Activated T-helper 2 cell treated with anti-CD3 and anti-CD28 coated beads, Interferon-gamma antibody, Interleukin-2, Interleukin-4, amounts not matched to agents 10 μg/mL and 5 μg/mL and 100 μg/mL, durations not matched to agents 14 hours and 24 hours and 36 hours (primary cell): ENCODE results near the gene GNG11. TPM values are rescaled to one million over a fixed set of nuclear protein-coding genes. Genes with fewer than 3 reads are reported as not detected.

Source experiments
- DNase-seq: peaks from one replicate; pipeline ENCODE4 v3.0.0; 2021; ENCODE audit warnings: low spot score
- H3K27ac Mint-ChIP-seq: one replicate; pipeline ENCODE4 v1.8.0; 2021; ENCODE audit warnings: mixed read lengths
- H3K27me3 Mint-ChIP-seq: one replicate; pipeline ENCODE4 v1.8.0; 2021; ENCODE audit warnings: low read depth, mixed read lengths
- H3K36me3 Mint-ChIP-seq: one replicate; pipeline ENCODE4 v1.8.0; 2021; ENCODE audit warnings: low read depth, mixed read lengths
- H3K4me1 Mint-ChIP-seq: one replicate; pipeline ENCODE4 v1.8.0; 2021; ENCODE audit warnings: low read depth, mixed read lengths
- H3K4me3 Mint-ChIP-seq: one replicate; pipeline ENCODE4 v1.8.0; 2021; ENCODE audit warnings: low read depth, mild to moderate bottlenecking, moderate library complexity, mixed read lengths
- H3K9me3 Mint-ChIP-seq: one replicate; pipeline ENCODE4 v1.8.0; 2021; ENCODE audit warnings: mixed read lengths
- intact Hi-C: fragments of 100-400 bp; cut with micrococcal nuclease; formaldehyde crosslinking; loops from one replicate; pipeline ENCODE4 v1.15.1; 2023
- total RNA-seq: library from RNA; stranded (reverse); gene quantifications from 2 replicates; pipeline ENCODE4 v1.2.3, GENCODE V29; 2022

GNG11 gene
- total RNA-seq, 1 donor from 2014 or later: not detected

DNA sequence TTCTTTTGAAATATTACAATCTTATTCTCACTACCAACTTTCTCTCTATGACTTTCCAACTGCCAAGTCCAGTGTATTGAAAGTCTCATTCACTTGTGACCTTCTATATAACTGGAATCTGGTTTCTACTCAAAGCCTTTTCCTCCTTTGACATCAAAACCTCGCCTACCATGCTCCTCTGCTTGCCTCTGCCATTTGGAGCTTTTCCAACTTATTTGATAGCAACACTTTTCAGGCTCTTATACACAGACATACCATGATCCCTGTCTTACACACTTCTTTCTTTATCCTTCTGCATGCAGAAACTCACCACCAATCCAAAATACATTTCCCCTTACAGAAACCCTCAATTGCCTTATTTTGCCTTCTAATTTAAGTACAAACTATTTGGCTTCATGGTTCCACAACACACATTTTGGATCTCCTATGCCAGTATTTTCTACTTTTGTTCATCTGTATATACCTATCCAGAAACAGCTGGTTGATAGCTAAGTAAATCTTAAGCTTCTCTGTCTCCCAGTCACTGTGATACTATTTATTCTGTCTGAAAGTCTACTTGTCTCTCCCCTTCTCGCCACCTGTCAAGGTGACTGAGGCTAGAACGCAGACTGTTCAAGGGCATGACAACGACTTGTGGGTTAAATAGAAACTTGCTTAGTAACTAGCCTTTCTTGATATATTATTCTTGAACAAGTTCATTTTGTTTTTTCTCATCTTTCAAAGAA, 22.4 kb downstream of the GNG11 start:
- no peak for DNase-seq
- H3K4me3 Mint-ChIP-seq: no peak overlapping the region
- intact Hi-C loops: no loop called here
- peaks cover 10% of the 10 kb centered on the region for H3K27me3 Mint-ChIP-seq
- no peaks in the 10 kb centered on the region for H3K36me3 Mint-ChIP-seq
- no peaks in the 10 kb centered on the region for H3K9me3 Mint-ChIP-seq
- H3K27ac Mint-ChIP-seq: no peak overlapping the region
- H3K4me1 Mint-ChIP-seq: no peaks in the 10 kb centered on the region

DNA sequence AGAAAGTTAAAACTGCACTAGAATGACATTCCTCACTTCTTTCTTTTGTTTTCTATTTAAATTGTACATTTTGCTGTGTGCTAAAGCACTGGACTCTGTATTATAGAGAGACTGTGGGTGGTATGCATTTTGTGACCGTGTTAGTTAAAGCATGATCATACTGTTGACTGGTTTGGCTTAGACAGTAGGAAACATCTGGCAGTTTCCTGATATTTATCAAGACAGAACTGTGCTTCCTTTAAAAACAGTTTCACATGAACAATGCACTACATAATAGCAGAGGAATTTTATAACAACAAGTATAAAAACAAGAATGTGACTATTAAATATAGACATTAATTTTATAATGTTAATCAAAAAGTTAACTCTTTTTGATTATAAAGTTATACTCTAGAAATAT, 23.1 kb downstream of the GNG11 start:
- peaks cover 10% of the 10 kb centered on the region for H3K27me3 Mint-ChIP-seq
- intact Hi-C loops: no loop called here
- no peak for DNase-seq
- H3K4me3 Mint-ChIP-seq: no peak overlapping the region
- no peak overlapping the region for H3K27ac Mint-ChIP-seq
- no peaks in the 10 kb centered on the region for H3K4me1 Mint-ChIP-seq
- H3K36me3 Mint-ChIP-seq: no peaks in the 10 kb centered on the region
- H3K9me3 Mint-ChIP-seq: no peaks in the 10 kb centered on the region

DNA sequence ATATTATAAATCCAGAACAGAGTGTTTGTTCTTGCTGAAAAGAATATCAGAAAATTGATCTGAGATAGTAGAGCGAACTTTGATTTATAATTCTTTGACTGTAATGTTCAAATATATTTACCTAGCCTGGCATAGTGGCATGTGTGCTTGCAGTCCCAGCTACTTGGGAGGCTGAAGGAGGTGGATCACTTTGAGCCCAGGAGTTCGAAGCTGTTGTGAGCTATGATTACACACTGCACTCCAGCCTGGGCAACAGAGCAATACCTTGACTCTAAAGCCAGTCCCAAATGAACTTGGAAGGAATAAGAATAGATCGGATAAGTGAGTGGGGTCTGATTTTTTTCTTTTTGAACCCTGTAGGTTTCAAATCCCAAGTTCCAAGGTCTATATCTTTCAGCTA, 23.5 kb downstream of the GNG11 start:
- no peaks in the 10 kb centered on the region for H3K36me3 Mint-ChIP-seq
- H3K27me3 Mint-ChIP-seq: peaks cover 6% of the 10 kb centered on the region
- H3K27ac Mint-ChIP-seq: no peak overlapping the region
- H3K4me3 Mint-ChIP-seq: no peak overlapping the region
- no peaks in the 10 kb centered on the region for H3K9me3 Mint-ChIP-seq
- H3K4me1 Mint-ChIP-seq: no peaks in the 10 kb centered on the region
- no peak for DNase-seq
- intact Hi-C loops: no loop called here

DNA sequence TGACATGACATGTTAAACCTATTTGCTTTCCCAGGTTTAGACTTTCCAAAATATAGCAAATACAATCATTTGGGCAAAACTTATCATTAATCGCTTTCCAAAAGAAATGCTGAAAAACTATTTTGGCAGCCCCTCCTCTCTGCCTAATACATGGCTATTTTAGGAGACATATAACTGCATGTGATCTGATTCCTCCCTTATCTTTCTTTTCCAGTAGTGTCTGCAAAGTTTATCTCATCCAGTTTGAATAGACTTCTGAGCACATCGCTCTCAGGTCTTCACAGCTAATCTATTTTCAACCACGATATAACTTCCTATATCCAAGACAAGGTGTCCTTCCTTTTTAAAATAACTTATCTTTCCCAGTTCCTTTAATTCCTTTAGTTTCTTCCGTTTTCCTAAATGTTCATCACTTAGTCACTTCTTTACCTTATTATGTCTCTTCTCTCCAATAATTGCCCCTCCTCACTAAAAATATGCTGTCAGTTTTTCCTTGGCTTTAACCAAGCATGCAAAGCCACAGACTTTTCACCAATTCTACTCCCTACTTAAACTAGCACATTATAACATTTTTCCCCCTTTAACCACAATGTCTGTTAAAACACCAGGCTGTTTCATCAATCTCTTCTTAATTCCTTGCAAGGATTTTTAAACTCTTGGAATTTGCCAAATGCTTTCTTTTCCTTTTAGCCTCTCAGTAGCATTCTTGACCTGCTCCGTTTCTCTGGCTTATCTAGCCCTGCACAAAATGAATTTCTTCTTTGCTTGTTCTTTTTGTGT, 24.4 kb downstream of the GNG11 start:
- Mint-ChIP-seq H3K9me3 (no peaks in the 10 kb centered on the region), H3K36me3 (no peaks in the 10 kb centered on the region), H3K27ac (no peak overlapping the region), H3K4me3 (no peak overlapping the region), H3K4me1 (no peaks in the 10 kb centered on the region), H3K27me3 (peaks cover 5% of the 10 kb centered on the region)
- intact Hi-C loops: no loop called here
- DNase-seq: no peak

DNA sequence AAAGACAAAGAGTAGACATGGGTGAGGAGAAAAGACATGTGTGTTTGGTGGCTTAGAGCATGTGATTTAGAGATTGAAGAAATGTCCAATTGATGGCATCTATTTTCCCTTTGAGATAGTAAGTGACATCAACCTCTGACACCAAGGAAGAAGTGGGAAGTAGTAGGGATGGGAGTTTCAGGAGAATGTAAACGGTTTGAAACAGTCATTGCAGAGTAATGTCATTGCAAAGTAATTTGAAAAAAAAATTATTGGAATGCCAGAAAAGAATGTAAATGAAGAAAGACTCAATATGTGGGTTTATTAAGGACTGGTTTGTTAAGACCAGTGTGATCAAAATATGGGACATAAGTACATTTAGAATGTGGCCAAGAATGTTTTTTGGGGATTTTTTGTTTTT, 26.6 kb downstream of the GNG11 start:
- DNase-seq: no peak
- Mint-ChIP-seq H3K27ac (no peak overlapping the region), H3K4me1 (no peaks in the 10 kb centered on the region), H3K27me3 (peaks cover 4% of the 10 kb centered on the region), H3K9me3 (no peaks in the 10 kb centered on the region), H3K36me3 (no peaks in the 10 kb centered on the region), H3K4me3 (no peak overlapping the region)
- intact Hi-C loops: no loop called here

DNA sequence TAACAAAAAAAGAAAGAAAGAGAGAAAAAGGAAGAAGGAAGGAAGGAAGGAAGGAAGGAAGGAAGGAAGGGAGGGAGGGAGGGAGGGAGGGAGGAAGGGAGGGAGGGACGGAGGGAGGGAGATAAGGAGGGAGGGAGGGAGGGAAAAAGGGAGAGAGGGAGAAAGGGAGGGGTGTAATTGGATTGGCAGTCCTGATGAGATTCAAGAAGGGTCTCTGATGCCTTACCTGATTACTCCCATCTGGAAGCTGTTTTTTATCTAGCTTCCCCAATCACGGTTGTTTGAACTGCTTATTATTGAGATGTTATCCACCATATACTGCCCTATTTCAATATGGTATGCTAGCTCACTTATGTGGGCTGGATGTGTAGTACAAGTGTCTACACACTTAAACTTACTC, 27.3 kb downstream of the GNG11 start:
- H3K36me3 Mint-ChIP-seq: no peaks in the 10 kb centered on the region
- no peak overlapping the region for H3K4me3 Mint-ChIP-seq
- no peaks in the 10 kb centered on the region for H3K9me3 Mint-ChIP-seq
- H3K4me1 Mint-ChIP-seq: no peaks in the 10 kb centered on the region
- H3K27ac Mint-ChIP-seq: no peak overlapping the region
- intact Hi-C loops: no loop called here
- H3K27me3 Mint-ChIP-seq: peaks cover 4% of the 10 kb centered on the region
- no peak for DNase-seq

DNA sequence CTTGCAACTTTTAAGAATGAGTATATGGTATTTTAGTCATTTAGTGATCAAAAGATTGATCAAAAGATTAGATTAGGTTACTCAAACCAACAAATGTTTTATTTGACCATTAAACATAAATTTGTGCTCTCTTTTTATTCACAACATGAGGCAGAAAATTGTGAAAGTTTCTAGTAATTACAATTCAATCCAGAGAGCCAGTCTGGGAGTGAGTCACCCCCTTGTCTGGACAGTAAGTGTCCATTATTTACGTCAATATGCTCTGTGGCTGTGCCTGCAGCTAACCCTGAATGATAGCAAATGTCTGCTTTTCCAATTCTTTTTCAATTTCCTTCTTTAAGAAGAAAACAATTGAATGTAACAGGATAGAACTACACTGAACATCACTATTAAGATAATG, 27.9 kb downstream of the GNG11 start:
- Mint-ChIP-seq H3K9me3 (no peaks in the 10 kb centered on the region), H3K27ac (no peak overlapping the region), H3K4me3 (no peak overlapping the region), H3K27me3 (peaks cover 2% of the 10 kb centered on the region), H3K4me1 (no peaks in the 10 kb centered on the region), H3K36me3 (no peaks in the 10 kb centered on the region)
- DNase-seq: no peak
- intact Hi-C loops: no loop called here

DNA sequence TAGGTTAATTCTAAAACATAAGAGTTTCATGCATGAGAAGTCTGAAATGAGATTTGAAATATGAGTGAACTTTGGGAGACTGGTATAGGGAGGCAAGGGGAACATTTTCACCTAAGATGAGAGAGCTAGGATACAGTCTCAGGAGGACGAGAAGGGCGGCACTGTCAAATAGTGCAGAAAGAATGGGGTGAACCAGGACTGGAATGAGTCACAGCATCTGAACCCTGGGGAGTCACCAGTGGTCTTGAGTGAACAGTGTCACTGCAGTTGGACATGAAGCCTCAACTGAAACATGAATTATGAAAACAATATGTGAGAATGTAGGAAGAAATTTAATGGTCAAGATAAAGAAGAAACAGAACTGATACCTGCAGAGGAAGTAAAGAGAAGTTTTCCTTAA, 33.8 kb downstream of the GNG11 start:
- no peaks in the 10 kb centered on the region for H3K4me1 Mint-ChIP-seq
- H3K36me3 Mint-ChIP-seq: no peaks in the 10 kb centered on the region
- H3K27ac Mint-ChIP-seq: no peak overlapping the region
- no peaks in the 10 kb centered on the region for H3K9me3 Mint-ChIP-seq
- intact Hi-C loops: no loop called here
- DNase-seq: no peak
- no peak overlapping the region for H3K4me3 Mint-ChIP-seq
- peaks cover 2% of the 10 kb centered on the region for H3K27me3 Mint-ChIP-seq

DNA sequence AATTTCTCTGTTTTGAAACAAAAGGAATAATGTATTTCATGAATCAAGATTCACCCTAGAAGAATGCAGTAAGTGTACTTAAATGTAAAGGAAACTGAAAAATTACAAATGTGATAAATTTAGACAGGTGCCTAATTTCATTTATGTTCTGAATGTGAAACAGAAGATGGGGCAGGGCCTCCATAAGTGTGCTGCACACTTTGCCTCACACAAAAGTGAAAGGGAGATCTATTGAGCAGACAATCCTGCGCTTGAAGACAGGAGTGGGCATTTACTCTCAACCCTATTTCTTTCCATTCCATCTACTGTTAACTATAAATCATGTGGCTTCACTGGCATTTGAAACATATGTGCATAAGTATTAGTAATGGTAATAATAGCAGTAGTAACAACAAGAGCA, 36.2 kb downstream of the GNG11 start:
- no peak for DNase-seq
- H3K27ac Mint-ChIP-seq: no peak overlapping the region
- H3K4me1 Mint-ChIP-seq: no peaks in the 10 kb centered on the region
- no peaks in the 10 kb centered on the region for H3K9me3 Mint-ChIP-seq
- no peak overlapping the region for H3K4me3 Mint-ChIP-seq
- H3K36me3 Mint-ChIP-seq: no peaks in the 10 kb centered on the region
- H3K27me3 Mint-ChIP-seq: peaks cover 2% of the 10 kb centered on the region
- intact Hi-C loops: no loop called here

DNA sequence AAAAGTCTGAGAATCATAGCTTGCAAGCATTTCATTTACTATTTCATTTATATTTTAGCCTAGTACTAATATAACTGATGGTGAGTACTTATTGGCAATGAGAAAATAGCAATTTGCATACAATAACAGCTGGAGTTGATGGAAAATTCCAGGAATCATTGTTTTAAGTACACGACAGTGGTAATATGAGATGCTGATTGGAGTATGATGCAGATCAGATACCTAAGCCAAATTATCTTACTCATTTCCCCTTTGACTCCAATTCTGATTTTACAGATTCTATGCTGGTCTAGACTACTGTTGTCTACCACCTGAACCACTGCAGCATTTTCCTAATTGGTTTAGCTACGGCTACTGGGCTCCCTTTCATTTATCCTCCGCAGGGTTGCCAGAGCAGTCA, 36.7 kb downstream of the GNG11 start:
- Mint-ChIP-seq H3K9me3 (no peaks in the 10 kb centered on the region), H3K4me3 (no peak overlapping the region), H3K27ac (no peak overlapping the region), H3K4me1 (no peaks in the 10 kb centered on the region), H3K36me3 (no peaks in the 10 kb centered on the region), H3K27me3 (peaks cover 2% of the 10 kb centered on the region)
- no peak for DNase-seq
- intact Hi-C loops: no loop called here

DNA sequence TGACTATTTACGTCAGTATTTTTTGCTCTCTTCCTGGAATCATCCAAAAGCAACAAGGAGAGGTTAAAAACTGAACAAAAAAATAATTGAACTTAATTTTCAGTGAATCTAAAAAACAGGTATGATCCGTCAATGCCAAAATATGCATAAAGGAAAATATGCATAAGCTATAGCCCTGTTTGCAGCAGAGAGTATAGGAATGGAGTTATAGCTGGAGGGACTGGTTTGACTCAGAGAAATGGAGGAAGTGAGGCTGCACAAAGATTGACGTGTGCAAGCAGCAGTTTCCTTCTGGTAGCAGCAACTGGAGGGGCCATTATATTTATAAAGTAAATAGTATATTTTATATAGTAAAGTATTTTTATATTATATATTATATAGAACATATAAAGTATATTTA, 37.1 kb downstream of the GNG11 start:
- Mint-ChIP-seq H3K36me3 (no peaks in the 10 kb centered on the region), H3K9me3 (no peaks in the 10 kb centered on the region), H3K4me1 (no peaks in the 10 kb centered on the region), H3K27ac (no peak overlapping the region), H3K4me3 (no peak overlapping the region), H3K27me3 (peaks cover 2% of the 10 kb centered on the region)
- DNase-seq: no peak
- intact Hi-C loops: no loop called here

DNA sequence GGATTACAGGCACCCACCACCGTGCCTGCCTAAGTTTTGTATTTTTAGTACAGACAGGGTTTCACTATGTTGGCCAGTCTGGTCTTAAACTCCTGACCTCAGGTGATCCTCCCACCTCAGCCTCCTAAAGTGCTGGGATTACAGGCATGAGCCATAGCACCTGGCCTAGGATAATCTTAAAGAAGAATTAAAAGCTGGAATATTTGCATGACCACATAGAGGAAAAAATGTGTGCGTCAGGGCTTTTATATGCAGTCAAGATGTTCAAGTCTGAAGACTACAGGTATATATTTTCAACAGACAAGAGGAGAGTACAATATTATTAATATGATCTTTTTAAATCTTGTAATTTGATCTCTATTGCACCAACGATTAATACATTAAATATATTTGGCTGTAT, 39.5 kb downstream of the GNG11 start:
- DNase-seq: no peak
- Mint-ChIP-seq H3K4me1 (no peaks in the 10 kb centered on the region), H3K4me3 (no peak overlapping the region), H3K27ac (no peak overlapping the region), H3K36me3 (no peaks in the 10 kb centered on the region), H3K9me3 (no peaks in the 10 kb centered on the region), H3K27me3 (peaks cover 2% of the 10 kb centered on the region)
- intact Hi-C loops: no loop called here

DNA sequence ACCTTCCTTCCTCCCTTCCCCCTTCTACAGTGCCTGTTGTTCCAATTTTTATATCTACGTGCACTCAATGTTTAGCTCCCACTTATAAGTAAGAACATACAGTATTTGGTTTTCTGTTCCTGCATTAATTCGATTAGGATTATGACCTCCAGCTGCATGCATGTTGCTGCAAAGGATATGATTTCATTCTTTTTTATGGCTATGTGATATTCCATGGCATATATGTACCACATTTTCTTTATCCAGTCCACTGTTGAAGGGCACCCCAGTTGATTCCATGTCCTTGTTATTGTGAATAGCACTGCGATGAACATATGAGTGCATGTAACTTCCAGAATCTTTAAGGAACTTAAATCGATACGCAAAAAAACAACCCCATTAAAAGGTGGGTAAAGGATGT, 42.7 kb downstream of the GNG11 start:
- DNase-seq: no peak
- Mint-ChIP-seq H3K27me3 (no peaks in the 10 kb centered on the region), H3K4me3 (no peak overlapping the region), H3K9me3 (no peaks in the 10 kb centered on the region), H3K4me1 (no peaks in the 10 kb centered on the region), H3K36me3 (no peaks in the 10 kb centered on the region), H3K27ac (no peak overlapping the region)
- intact Hi-C loops: no loop called here
